NCI-H345 treated with DMSO at 0.1 percent for 48 hours (cell line): ENCODE results near the gene VDAC1.

Experiments used
- DNase-seq: peaks from one replicate; lab custom pipeline; 2025; ENCODE audit not compliant: unreplicated experiment; lab: John Stamatoyannopoulos, UW

Gene VDAC1

DNA sequence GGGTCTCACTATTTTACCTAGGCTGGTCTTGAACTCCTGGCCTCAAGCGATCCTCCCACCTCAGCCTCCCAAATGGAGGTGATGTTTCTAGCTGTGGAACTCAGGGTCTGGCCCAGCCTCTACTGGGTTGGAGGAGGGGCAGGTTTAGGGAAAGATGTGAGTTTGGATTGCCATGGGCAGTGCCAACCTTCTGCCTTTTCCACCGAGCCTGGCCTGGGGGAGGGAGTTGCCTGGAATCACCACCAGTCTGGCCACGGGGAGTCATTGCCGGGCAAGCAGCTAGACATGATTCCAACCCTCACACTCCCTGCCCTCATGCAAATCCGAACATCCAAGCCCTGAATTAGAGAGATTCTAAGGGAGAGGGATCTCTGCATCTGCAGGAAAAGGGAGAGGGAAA lies 21.0 kb upstream of the VDAC1 start:
- no peak for DNase-seq

DNA sequence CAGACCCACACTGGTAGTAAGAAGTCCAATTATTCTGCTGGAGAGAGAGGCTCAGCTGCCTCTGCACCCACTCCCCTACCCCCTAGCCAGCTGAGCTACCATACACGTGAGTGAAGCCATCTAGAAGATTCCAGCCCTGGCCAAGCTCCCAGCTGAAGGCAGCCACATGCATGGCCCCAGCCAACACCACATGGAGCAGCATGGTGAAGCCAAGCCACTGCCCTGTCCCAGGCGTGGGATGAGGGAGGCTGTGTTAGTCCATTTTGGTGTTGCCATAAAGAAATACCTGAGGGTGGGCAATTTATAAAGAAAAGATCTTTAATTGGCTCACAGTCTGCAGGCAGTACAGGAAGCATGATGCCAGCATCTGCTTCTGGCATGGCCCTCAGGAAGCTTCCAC lies 20.0 kb upstream of the VDAC1 start:
- DNase-seq, result no peak

DNA sequence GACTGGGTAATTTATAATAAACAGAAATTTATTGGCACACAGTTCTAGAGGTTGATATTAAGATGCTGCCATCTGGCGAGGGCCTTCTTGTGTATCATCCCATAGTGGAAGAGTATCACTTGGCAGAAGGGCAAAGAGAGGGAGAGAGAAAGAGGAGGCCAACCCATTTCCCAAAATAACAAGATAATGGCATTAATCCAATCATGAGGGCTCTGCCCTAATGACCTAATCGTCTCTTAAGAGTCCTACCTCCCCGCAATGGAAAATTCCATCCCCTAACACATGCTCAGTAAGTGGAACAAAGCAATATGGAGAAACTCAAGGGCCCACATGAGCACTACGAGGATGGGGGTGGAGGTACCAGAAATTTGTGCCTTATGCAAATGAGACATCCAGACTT lies 17.6 kb upstream of the VDAC1 start:
- DNase-seq, result no peak

DNA sequence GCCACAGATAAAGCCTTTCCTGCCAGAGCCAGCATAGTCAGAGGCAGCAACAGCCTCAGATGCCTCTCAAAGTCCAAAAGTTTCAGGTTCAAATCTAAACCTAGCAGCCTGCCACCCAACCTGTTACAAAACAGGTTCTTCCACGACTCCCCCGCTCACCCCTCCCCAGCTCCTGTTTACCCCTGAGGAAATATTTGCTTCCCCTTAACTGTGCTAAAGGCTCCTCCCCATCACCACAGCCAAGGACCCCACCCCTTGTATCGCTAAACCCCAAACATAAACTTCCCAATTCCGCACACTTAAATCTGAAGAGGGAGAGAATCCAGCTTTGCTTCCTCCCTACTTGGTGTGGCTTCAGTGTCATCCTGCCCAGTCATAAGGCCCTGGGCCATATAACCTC lies 15.4 kb upstream of the VDAC1 start:
- no peak for DNase-seq

DNA sequence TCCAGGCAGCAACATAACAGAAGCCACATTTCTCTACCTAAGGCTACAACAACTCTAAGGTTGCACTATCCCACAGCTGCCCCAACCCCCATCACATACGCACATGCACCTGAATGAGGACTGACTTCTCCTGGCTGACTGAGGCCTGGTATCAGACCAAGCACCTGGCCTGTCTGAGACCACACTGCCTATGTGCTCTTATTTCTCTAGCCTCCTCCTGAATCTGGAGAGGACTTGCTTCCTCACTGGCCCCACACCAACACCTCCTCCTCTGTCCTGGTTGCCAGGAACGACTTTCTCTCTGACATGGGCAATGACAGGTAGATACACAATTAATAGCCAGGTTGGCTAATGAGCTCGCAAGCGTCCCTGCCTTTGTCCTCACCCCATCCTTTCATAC lies 14.9 kb upstream of the VDAC1 start:
- no peak for DNase-seq

DNA sequence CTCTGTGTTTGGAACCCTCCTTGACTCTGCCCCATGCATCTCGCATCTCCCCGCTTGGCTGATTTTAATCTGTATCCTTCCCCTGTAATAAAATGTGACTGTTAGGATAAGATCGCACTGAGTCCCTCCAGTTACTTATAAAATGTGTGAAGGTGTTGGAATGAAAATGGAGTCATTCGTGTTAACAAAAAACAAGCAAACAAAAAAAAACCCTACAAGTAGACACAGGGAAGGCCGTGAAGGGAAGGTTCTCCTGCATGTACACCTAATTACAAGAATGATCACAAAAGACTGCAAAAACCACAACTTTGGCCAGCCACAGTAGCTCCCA lies 14.2 kb upstream of the VDAC1 start:
- DNase-seq, result no peak

DNA sequence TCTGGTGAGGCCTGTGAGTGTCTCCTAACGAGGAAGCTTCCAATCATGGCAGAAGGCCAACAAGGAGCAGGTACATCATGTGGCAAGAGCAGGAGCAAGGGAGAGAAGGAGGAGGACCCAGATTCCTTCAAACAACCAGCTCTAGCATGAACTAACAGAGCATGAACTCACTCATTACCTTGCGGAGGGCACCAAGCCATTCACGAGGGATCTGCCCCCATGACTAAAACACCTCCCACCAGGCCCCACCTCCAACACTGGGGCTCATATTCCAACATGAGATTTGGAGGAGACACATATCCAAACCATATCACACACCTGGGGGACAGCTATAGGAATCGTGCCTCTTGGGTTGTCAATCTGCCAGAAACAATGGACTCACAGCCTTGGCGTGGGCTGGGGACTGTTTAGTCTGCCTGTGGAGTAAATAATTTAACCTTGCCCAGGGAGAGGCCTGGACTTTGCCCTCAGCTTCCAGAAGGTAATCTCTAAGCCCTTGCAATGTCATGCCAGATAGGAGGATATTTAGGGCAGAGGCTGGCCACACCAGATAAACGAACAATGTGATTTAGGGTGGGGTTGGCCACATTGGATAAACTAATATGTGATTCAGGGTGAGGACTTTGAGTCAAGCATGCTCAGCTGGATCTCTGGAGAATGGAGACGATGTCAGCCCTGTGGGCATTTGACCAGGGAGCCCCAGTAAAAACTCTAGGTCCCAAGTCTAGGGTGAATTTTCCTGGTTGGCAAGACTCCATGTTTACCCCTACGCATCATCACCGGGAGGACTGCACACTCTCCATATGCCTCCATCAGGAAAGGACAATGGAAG lies 13.6 kb upstream of the VDAC1 start:
- no peak for DNase-seq

DNA sequence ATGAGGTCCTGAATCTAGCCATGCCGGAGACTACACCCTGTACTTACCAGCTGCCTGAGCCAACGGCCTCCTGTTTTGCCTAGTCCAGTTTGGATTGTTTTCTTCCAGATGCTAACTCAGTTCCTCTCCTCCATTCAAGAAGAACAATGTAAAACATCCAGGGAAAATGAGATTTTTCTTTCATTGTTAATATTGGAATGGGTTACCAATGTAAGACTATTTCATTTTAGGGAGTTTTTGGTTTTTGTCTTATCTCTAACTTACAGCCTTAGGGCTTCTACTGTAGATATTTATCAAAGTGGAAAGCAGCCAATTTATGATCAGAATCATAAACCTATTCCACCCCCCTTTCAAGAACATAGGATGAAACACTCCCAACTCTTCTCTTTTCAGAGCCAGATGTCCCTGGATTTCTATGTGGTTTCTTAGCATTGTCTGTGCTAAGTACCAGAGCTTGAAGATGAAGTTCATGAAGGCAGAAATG lies 3.5 kb upstream of the VDAC1 start:
- DNase-seq, result no peak

DNA sequence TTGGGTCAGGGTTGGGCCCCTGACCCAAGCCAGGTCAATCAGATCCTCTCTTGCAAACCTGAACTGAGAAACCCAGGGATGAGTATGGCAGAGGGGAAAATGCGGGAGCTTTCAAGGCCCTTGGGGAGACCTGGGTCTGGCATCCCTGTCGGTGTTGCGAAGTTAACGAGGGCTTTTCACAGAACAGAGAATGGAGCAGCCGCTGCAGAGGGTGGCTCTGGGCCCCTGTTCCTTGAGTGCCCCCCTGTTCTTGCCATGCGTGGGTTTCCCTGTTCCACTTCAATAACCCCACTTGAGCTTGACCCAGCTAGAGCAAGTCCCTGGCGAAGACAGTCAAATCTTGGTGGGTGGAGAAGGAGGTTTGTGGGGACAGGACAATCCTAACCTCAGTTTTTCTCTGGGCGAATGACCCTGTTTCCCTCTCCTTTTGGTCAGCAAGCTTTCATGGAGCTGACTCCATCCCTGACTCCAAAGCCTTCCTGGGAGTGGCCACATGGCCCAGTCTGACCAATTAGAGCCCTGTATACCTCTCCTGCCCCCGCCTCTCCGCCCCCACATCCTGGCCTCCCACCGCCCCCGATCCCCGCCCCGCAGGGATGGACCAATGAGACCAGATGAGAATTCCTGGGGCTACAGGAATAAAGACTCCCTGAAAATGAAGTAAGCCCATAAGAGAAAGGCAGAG lies 2.9 kb upstream of the VDAC1 start:
- DNase-seq, result no peak

DNA sequence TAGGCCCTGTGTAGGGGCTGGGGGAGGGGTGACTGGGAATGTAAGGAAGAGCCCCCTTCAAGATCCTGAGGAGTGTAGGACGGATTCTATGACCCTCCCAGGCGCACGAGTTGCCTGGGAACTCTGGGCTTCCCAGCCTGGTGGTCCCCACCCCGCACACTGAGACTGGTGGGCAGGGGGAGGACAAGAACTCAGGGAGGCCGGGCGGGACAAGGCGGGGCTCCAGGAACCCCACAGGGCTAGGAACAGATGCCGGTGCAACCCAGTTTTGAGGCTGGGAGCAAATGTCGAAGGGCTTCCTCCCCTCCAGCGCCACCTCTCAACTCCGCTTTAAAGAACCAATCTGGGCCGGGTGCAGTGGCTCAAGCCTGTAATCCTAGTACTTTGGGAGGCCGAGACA lies 1.3 kb upstream of the VDAC1 start:
- no peak for DNase-seq

DNA sequence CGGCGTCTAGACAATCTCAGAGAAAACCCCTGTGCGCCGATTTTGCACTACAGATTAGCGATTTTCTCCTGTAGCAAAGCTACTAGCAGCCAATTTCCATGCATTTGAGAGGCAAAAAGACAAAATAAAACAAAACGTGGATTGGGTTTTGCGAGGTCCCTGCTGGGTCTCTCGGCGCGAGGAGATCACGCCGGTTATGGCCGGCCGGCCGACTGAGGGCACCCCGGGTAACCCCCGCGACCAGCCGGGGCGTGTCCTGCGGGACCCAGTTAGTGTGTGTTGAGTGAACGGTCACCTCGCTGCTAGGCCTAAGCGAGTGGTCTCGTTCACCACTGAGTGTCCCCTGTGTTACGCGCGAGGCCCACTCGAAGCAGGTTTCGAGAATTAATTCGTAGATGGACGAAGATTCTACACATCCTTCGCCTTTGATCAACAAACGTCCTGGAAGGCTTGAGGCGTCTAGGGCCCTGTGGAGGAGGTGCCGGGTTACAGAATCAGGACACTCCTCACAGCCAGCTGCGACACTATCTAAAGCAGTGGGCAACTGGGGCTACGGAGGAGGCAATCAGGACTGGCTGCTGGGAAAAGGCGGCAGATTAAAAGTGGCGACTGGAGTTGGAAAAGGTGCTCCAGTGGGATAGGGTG lies 764 bp upstream of the VDAC1 start:
- no peak for DNase-seq

DNA sequence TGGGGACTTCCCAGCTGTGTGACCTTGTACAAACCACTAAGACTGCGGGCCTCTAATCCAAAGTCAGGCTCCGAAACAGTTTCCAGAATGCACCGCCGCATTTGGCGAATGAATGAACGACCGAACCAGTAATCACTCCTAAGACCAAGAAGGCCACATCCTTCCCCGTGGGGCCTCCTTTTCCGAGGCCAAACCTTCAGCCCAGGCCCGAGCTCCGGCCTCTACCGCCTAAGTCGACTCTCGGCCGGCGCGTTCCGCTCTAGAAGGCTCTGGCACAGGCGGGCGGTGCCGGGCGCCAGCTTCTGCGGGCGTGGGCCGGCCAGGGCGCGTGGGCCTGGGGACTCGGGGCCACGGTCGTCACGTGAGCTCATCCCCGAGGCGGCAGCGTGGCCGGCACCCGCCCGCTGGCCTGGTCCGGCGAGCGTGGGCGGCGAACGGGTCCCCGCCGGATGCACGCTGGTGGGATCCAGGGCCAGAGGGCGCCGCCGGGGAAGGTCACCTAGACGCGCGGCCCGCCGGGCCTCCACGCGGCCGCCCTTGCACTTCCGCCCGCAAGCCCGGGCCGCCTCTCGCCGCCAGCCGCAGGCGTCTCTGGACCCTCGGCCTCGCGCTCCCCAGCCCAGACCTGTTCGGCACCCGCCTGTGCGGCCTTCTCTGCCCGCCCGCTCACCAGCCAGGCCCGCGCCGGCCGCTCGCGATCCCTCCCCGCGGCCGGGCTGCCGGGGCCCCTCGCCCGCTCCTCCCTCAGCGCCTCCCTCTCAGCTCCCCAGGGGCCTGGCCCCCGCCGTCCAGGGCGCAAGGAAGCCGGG lies 754 bp downstream of the VDAC1 start:
- no peak for DNase-seq

DNA sequence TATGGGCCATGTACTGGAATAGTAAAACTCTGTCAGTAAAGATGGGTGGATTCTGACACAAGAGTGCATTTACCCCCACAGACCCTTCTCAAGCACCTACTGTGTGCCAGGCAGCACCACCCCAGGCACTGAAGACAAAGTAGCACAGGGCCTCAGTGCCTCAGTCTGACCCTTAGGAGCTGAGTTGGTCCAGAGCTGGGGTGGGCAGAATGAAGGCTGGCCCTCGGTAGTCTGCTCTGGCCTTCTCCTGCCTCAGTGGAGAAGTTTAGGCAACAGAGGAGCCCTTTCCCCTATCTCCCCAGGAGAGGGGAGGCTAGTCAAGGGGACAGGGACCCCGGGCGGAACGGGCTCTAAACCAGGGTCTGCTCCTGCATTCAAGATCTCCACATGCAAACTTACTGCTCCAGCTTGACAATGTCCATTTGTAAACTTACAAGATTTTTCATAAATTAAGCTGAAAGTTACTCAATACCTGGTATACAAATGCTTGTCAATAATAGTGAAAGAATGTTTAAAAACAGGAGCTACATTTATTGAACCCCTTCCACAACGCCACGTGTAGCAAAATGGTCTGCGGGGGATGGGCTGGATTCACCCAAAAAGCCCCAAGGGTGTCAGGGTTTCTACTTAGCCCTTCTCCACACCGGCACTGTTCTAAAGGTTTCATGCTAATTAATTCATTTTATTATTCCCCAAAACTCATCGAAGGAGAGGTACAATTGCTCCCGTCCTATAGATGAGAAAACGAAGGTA lies 1.5 kb downstream of the VDAC1 start:
- DNase-seq, result no peak

DNA sequence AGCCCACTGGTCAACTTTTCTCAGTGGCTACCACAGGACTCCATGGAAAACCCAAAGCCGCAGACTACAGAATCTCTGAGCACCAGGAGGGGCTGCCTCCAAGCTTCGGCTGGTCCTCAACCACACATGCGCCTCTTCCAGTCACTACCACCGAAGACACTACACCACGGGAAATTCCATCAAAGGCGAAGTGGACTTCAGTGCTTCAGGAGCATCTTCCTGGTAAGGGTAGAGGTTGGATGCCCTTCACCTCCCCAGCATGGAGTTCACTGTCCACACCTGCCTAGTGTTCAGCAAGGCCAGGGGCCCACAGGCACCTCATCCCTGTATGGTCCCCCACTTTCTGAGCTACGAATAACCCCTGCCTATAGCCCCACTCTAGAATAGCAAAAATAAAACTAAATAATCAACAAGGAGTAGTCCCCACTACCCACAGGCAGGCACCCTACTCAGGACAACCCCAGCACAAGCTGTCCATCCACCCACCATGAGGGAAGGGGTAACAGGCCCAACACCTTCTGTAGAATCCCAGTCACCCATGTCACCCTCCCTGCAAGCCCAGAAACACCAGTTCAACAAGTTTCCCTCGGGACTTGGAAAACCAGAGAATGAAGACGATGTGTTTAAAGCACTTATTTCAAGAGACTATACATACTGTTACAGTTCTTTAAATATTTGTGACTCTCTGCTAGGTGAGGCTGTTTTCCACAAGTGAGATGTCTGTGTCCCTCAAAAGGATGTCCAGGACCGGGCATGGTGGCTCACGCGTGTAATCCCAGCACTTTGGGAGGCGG lies 2.6 kb downstream of the VDAC1 start:
- DNase-seq, result no peak

DNA sequence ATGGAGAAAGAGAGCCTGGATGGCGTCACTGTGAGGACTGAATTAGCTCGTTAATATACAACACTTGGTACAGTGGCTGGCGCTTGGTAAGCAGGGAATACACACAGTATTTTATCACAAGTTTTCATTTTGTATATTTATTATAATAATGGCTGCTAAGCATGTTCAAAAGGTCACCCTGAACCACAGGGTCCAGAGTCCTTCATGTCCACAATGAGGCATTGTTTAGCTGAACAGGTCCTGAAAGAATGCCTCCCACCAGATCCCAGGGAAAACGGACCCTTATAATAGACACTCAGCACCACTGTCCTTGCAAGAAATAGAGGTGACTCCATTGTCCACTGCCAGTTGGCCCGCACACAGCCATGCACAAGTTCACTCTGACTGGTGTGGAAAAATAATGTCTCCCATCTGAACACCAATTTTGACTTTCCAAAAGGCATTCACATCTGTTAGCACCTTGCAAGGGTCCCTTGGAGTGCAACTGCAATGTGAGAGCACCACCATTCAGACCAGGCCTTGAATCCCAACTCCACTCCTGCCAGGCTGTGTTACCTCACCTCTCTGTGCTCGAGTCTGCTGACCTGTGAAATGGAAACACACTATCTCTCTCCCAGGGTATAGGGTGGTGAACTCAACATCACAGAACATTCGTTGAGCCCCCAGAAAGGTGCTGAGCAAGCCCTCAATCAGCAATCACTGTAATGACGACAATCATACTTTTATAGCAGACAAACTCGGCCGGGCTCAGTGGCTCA lies 3.9 kb downstream of the VDAC1 start:
- DNase-seq, result no peak

DNA sequence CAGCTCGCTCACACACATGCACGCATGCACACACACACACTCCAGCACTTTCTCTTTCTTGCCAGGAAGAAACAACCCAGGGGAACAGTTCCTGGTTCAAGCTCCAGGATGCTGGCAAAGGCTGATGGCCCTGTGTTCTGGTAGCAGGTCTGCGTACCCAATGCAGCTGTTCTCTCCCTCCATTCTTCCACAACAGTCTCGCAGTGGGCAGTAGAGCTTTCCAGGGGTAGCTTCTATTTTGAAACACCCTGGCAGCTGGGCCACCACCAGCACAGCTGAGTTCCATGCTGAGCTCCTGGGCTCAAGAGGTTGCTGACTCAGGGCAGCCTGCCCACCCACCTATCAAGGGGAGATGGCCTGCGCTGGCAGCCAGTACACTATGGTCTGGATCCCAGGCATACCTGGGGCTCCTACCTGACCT lies 4.7 kb downstream of the VDAC1 start:
- no peak for DNase-seq

DNA sequence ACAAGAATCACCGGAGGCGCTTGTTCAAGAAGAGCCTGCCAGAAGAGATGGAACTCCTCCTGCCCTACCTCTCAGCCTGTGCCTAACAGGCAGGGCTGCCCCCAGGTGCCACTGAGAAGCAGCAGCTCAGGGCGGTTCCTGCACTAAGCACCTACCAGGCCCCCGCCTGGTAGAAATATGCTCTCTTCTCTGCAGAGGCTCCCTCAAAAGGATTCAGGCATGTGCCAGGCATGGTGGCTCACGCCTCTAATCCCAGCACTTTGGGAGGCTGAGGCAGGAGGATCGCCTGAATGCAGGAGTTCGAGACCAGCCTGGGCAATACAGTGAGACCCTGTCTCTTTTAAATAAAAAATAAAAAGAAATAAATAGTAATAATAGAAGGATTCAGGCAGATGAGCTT lies 6.0 kb downstream of the VDAC1 start:
- DNase-seq, result no peak

DNA sequence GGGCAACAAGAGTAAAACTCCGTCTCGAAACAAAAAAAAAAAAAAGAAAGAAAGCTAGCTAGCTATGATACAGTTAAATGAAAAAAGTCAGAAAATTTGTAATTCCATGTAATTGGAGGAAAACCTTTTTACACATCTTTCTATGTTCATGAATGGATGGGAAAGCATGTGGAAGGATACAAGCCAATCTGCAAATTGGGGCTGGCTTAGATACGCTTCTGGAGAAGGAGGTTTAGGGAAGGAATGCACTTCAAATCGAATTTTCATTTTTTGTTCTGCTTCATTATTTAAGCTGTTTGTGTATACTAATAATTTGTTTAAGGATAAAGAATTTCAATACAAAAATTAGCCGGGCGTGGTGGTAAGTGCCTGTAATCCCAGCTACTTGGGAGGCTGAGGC lies 6.7 kb downstream of the VDAC1 start:
- no peak for DNase-seq

DNA sequence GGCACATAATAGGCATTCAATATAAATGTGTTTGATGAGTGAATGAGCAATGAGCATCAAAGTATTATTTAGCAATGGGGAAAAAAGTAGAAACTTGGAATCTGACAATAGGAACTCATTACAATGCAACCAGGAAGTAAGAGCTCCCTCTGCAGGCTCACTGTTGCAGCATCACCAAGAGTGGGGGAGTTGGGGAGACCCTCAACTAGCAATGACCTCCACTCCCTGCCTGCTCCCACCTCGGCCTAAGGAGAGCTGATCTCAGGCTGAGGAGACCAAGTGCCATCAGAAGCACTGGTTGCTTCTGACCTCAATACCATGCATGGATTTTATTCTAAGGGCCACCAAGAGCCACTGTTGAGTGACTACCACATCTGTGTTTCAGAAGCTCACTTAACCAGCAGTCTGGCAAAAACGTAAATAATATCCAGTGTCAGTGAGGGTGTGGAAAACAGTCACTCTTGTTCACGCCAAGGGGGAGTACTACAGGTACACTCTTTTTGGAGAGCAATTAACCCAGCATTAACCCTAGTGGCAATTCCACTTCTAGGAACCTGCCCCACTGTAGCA lies 8.0 kb downstream of the VDAC1 start:
- no peak for DNase-seq
